ENCODE data around the gene SNX9. TPM values are rescaled to one million over a fixed set of nuclear protein-coding genes. Genes with fewer than 3 reads are reported as not detected.
"Not testable (repeated sequence)": the region's sequence is repeated elsewhere in the genome, so short reads cannot be mapped to it uniquely, and the experiment has no call there.

The SNX9 gene
- total RNA-seq, 1 experiment from 2014 or later: not detected

GRCh38 chr6:157844196-157844595 is 21.1 kb downstream of the SNX9 start:
- H3K9me2 ChIP-seq (replicated peaks; ENCODE audit: insufficient read depth, low read length); H2AFZ ChIP-seq (ENCODE audit: low read length); H3K27me3 ChIP-seq (ENCODE audit: low read length); H3K27ac ChIP-seq (ENCODE audit: low read length); H3K4me1 ChIP-seq (ENCODE audit: low read length); H3K79me2 ChIP-seq (ENCODE audit: low read length); H3K9ac ChIP-seq (ENCODE audit: low read length); H3K4me2 ChIP-seq (ENCODE audit: low read depth, low read length, poor library complexity, severe bottlenecking); DNase-seq; H3K9me3 ChIP-seq (ENCODE audit: low read length); H4K20me1 ChIP-seq (ENCODE audit: insufficient read depth, low read depth, low read length); H3K4me3 ChIP-seq (ENCODE audit: low read length); H3K36me3 ChIP-seq (ENCODE audit: insufficient read depth, low read length): not testable (repeated sequence)

- H3K4me1 ChIP-seq (ENCODE audit: low read length): peaks cover 9% of the 10 kb centered on the region
- H3K4me3 ChIP-seq (ENCODE audit: low read length): no peak overlapping the region
- no peaks in the 10 kb centered on the region for H4K20me1 ChIP-seq (ENCODE audit: insufficient read depth, low read depth, low read length)
- H3K36me3 ChIP-seq (ENCODE audit: insufficient read depth, low read length): no peaks in the 10 kb centered on the region
- H3K9me2 ChIP-seq (replicated peaks; ENCODE audit: insufficient read depth, low read length): no peaks in the 10 kb centered on the region
- H3K27me3 ChIP-seq (ENCODE audit: low read length): no peaks in the 10 kb centered on the region
- no peak overlapping the region for H2AFZ ChIP-seq (ENCODE audit: low read length)
- H3K27ac ChIP-seq (ENCODE audit: low read length): no peak overlapping the region
- no peak overlapping the region for H3K9ac ChIP-seq (ENCODE audit: low read length)
- no peaks in the 10 kb centered on the region for H3K79me2 ChIP-seq (ENCODE audit: low read length)
- no peak for DNase-seq
- no peak overlapping the region for H3K4me2 ChIP-seq (ENCODE audit: low read depth, low read length, poor library complexity, severe bottlenecking)
- H3K9me3 ChIP-seq (ENCODE audit: low read length): no peaks in the 10 kb centered on the region
Observed at GRCh38 chr6:157845493-157846259, 22.6 kb downstream of the SNX9 start.

- no peak for DNase-seq
- Histone ChIP-seq H3K27me3 (ENCODE audit: low read length) (no peaks in the 10 kb centered on the region), H4K20me1 (ENCODE audit: insufficient read depth, low read depth, low read length) (no peaks in the 10 kb centered on the region)
Observed at GRCh38 chr6:157847846-157848245, 24.8 kb downstream of the SNX9 start.

GRCh38 chr6:157848693-157849092 is 25.6 kb downstream of the SNX9 start:
- Histone ChIP-seq H3K4me3 (ENCODE audit: low read length) (no peak overlapping the region), H3K79me2 (ENCODE audit: low read length) (no peaks in the 10 kb centered on the region), H3K4me1 (ENCODE audit: low read length) (peaks cover 9% of the 10 kb centered on the region), H3K9ac (ENCODE audit: low read length) (no peak overlapping the region), H3K4me2 (ENCODE audit: low read depth, low read length, poor library complexity, severe bottlenecking) (no peak overlapping the region), H3K9me3 (ENCODE audit: low read length) (no peaks in the 10 kb centered on the region), H3K36me3 (ENCODE audit: insufficient read depth, low read length) (no peaks in the 10 kb centered on the region), H2AFZ (ENCODE audit: low read length) (no peak overlapping the region), H3K27me3 (ENCODE audit: low read length) (no peaks in the 10 kb centered on the region), H4K20me1 (ENCODE audit: insufficient read depth, low read depth, low read length) (no peaks in the 10 kb centered on the region), H3K9me2 (replicated peaks; ENCODE audit: insufficient read depth, low read length) (no peaks in the 10 kb centered on the region), H3K27ac (ENCODE audit: low read length) (no peak overlapping the region)
- DNase-seq: no peak

More at GRCh38 chr6:157847846-157848245, 24.8 kb downstream of the SNX9 start:
- Histone ChIP-seq H3K36me3 (ENCODE audit: insufficient read depth, low read length) (no peaks in the 10 kb centered on the region), H3K79me2 (ENCODE audit: low read length) (no peaks in the 10 kb centered on the region), H3K9ac (ENCODE audit: low read length) (no peak overlapping the region), H2AFZ (ENCODE audit: low read length) (no peak overlapping the region), H3K9me2 (replicated peaks; ENCODE audit: insufficient read depth, low read length) (no peaks in the 10 kb centered on the region), H3K27ac (ENCODE audit: low read length) (no peak overlapping the region), H3K9me3 (ENCODE audit: low read length) (no peaks in the 10 kb centered on the region), H3K4me2 (ENCODE audit: low read depth, low read length, poor library complexity, severe bottlenecking) (no peak overlapping the region), H3K4me3 (ENCODE audit: low read length) (no peak overlapping the region), H3K4me1 (ENCODE audit: low read length) (peaks cover 9% of the 10 kb centered on the region)

- Histone ChIP-seq H3K9me2 (replicated peaks; ENCODE audit: insufficient read depth, low read length) (no peaks in the 10 kb centered on the region), H2AFZ (ENCODE audit: low read length) (no peak overlapping the region), H3K4me2 (ENCODE audit: low read depth, low read length, poor library complexity, severe bottlenecking) (no peak overlapping the region), H3K36me3 (ENCODE audit: insufficient read depth, low read length) (no peaks in the 10 kb centered on the region), H3K9ac (ENCODE audit: low read length) (no peak overlapping the region), H3K4me1 (ENCODE audit: low read length) (peaks cover 9% of the 10 kb centered on the region), H3K79me2 (ENCODE audit: low read length) (no peaks in the 10 kb centered on the region), H3K9me3 (ENCODE audit: low read length) (no peaks in the 10 kb centered on the region), H3K27me3 (ENCODE audit: low read length) (no peaks in the 10 kb centered on the region), H3K4me3 (ENCODE audit: low read length) (no peak overlapping the region), H4K20me1 (ENCODE audit: insufficient read depth, low read depth, low read length) (no peaks in the 10 kb centered on the region), H3K27ac (ENCODE audit: low read length) (no peak overlapping the region)
- no peak for DNase-seq
Observed at GRCh38 chr6:157849288-157850017, 26.4 kb downstream of the SNX9 start.

GRCh38 chr6:157850030-157850429 is 27.0 kb downstream of the SNX9 start:
- Histone ChIP-seq H3K79me2 (ENCODE audit: low read length) (no peaks in the 10 kb centered on the region), H3K4me2 (ENCODE audit: low read depth, low read length, poor library complexity, severe bottlenecking) (no peak overlapping the region)

GRCh38 chr6:157853018-157853805 is 30.2 kb downstream of the SNX9 start:
- Histone ChIP-seq H3K4me1 (ENCODE audit: low read length) (no peaks in the 10 kb centered on the region), H3K27ac (ENCODE audit: low read length) (no peak overlapping the region), H3K4me3 (ENCODE audit: low read length) (no peak overlapping the region), H3K79me2 (ENCODE audit: low read length) (no peaks in the 10 kb centered on the region), H3K4me2 (ENCODE audit: low read depth, low read length, poor library complexity, severe bottlenecking) (no peak overlapping the region), H3K27me3 (ENCODE audit: low read length) (no peaks in the 10 kb centered on the region), H3K9ac (ENCODE audit: low read length) (no peak overlapping the region), H3K9me3 (ENCODE audit: low read length) (no peaks in the 10 kb centered on the region), H4K20me1 (ENCODE audit: insufficient read depth, low read depth, low read length) (no peaks in the 10 kb centered on the region), H3K36me3 (ENCODE audit: insufficient read depth, low read length) (no peaks in the 10 kb centered on the region), H2AFZ (ENCODE audit: low read length) (no peak overlapping the region), H3K9me2 (replicated peaks; ENCODE audit: insufficient read depth, low read length) (no peaks in the 10 kb centered on the region)
- DNase-seq: no peak

More at GRCh38 chr6:157850030-157850429, 27.0 kb downstream of the SNX9 start:
- H3K4me1 ChIP-seq (ENCODE audit: low read length): peaks cover 9% of the 10 kb centered on the region
- no peak overlapping the region for H3K27ac ChIP-seq (ENCODE audit: low read length)
- no peaks in the 10 kb centered on the region for H3K9me2 ChIP-seq (replicated peaks; ENCODE audit: insufficient read depth, low read length)
- no peak for DNase-seq
- no peak overlapping the region for H3K4me3 ChIP-seq (ENCODE audit: low read length)
- no peaks in the 10 kb centered on the region for H3K9me3 ChIP-seq (ENCODE audit: low read length)
- no peaks in the 10 kb centered on the region for H4K20me1 ChIP-seq (ENCODE audit: insufficient read depth, low read depth, low read length)
- no peak overlapping the region for H3K9ac ChIP-seq (ENCODE audit: low read length)
- no peak overlapping the region for H2AFZ ChIP-seq (ENCODE audit: low read length)
- no peaks in the 10 kb centered on the region for H3K27me3 ChIP-seq (ENCODE audit: low read length)
- no peaks in the 10 kb centered on the region for H3K36me3 ChIP-seq (ENCODE audit: insufficient read depth, low read length)

GRCh38 chr6:157853902-157854502 is 31.0 kb downstream of the SNX9 start:
- no peaks in the 10 kb centered on the region for H3K4me1 ChIP-seq (ENCODE audit: low read length)
- H3K9me3 ChIP-seq (ENCODE audit: low read length): no peaks in the 10 kb centered on the region
- H3K4me2 ChIP-seq (ENCODE audit: low read depth, low read length, poor library complexity, severe bottlenecking): no peak overlapping the region
- no peak overlapping the region for H3K27ac ChIP-seq (ENCODE audit: low read length)
- no peaks in the 10 kb centered on the region for H3K27me3 ChIP-seq (ENCODE audit: low read length)
- H3K36me3 ChIP-seq (ENCODE audit: insufficient read depth, low read length): no peaks in the 10 kb centered on the region
- DNase-seq: no peak
- H3K9ac ChIP-seq (ENCODE audit: low read length): no peak overlapping the region
- no peak overlapping the region for H3K4me3 ChIP-seq (ENCODE audit: low read length)
- no peaks in the 10 kb centered on the region for H3K79me2 ChIP-seq (ENCODE audit: low read length)
- no peak overlapping the region for H2AFZ ChIP-seq (ENCODE audit: low read length)
- no peaks in the 10 kb centered on the region for H4K20me1 ChIP-seq (ENCODE audit: insufficient read depth, low read depth, low read length)
- H3K9me2 ChIP-seq (replicated peaks; ENCODE audit: insufficient read depth, low read length): no peaks in the 10 kb centered on the region

Data from Karpas-422 (cell line).